Thyroid gland (tissue), 4 donors: ENCODE data around the gene ILKAP. TPM values are rescaled to one million over a fixed set of nuclear protein-coding genes. Genes with fewer than 3 reads are reported as not detected.

Source experiments
- DNase-seq, 2 donors: peaks; one replicate each; pipeline ENCODE4 v3.0.0-alpha.2; 2019
- H3K27ac ChIP-seq, 3 donors: fragments of 200-600 bp; sonication (generic); 1 replicate in 2 of 3; 2 replicates in 1 of 3; pipeline ENCODE4 v1.5.1; 2016 to 2019; ENCODE audit warnings: mild to moderate bottlenecking in 1 of 3, moderate library complexity in 1 of 3
- H3K27me3 ChIP-seq: fragments of 200-600 bp; sonication (generic); one replicate; pipeline ENCODE4 v1.5.1; 2019
- H3K36me3 ChIP-seq, 2 donors: fragments of 200-600 bp; sonication (generic); one replicate each; pipeline ENCODE4 v1.5.1; 2016 to 2019
- H3K4me1 ChIP-seq, 2 donors: fragments of 200-600 bp; sonication (generic); one replicate each; pipeline ENCODE4 v1.5.1; 2017 to 2019
- H3K4me3 ChIP-seq, 3 donors: fragments of 200-600 bp; sonication (generic); replicated peaks in 1 of 3; 1 replicate in 2 of 3; 2 replicates in 1 of 3; pipeline ENCODE4 v1.5.1; 2016; ENCODE audit warnings: mild to moderate bottlenecking in 1 of 3
- H3K9me3 ChIP-seq: fragments of 200-600 bp; sonication (generic); one replicate; pipeline ENCODE4 v1.5.1; 2017
- CTCF ChIP-seq, 6 experiments: fragments of 200-600 bp in 3 of 6; fragments of 450-650 bp in 3 of 6; sonication (generic) in 3 of 6; IDR thresholded peaks; one replicate each; pipeline ENCODE4 v1.5.1; 2016 to 2019; ENCODE audit warnings: antibody characterized with exemption in 6 of 6, mild to moderate bottlenecking in 2 of 6, inconsistent platforms in 1 of 6, moderate library complexity in 1 of 6
- POLR2A ChIP-seq, 2 donors: fragments of 450-650 bp; IDR thresholded peaks; one replicate each; pipeline ENCODE4 v1.6.1; 2017; ENCODE audit warnings: antibody characterized with exemption in 2 of 2, mild to moderate bottlenecking in 2 of 2, moderate library complexity in 1 of 2
- WGBS, 2 donors: methylation state at CpG; one replicate each; pipeline ENCODE4 v1.1.5; 2017; 5-methylcytosine and 5-hydroxymethylcytosine counted together
- intact Hi-C: fragments of 100-400 bp; cut with DNase I; formaldehyde crosslinking; loops from one replicate; pipeline ENCODE4 v1.15.1; 2023
- total RNA-seq, 4 donors: library from RNA; depleted of rRNA; stranded (reverse); fragments of >200 nt; gene quantifications; one replicate each; pipeline ENCODE4 v1.2.3, GENCODE V29; 2016

The ILKAP gene
- total RNA-seq, 4 donors from 2014 or later = 33.4 to 52.0 (median 41.0) TPM

DNA sequence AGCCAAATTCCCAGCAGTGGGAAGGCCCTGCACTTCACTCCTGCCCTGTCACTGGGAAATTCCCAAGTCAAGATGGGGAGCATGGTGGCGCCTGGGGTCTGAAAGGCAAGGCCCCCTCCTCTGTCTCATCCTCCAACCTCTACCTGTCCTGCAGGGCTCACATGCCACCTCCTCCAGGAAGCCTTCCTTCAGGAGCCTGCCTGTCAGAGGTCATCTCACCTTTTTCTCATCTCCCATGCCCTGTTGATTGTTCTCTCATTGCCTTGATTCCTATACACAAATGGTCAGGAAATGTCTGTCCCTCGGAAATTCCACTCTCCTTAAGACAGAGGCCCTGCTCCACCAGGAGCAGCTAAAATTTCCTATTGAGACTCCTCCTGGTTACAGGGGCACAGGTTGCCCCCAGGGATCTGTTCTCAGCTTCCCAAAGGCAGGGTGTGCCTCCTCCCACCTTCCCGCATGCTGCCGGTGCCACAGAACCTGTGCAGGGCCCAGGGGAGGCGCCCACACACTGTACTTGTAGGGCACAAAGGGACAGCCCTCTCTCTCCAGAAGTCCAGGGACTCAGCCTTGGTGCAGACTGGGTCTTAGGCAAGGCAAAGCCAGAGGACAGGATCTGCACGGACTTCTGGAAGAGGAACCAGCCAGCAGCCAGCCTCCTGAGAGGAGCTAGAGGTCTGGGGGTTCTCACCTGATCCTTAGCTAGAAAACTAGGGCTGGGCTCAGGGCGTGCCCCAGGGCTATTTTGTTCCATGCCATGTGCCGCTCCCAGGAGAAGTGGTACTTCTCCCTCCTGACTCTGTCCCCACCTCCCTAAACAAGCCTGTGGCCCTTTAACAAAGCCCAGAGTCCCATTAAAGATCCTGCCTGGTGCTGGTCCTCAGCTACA lies 23.4 kb upstream of the ILKAP start:
- no peaks in the 10 kb centered on the region for H3K27me3 ChIP-seq
- H3K27ac ChIP-seq = no peak overlapping the region
- intact Hi-C loops = no loop called here
- no peaks in the 10 kb centered on the region for H3K9me3 ChIP-seq
- H3K4me3 ChIP-seq = no peak overlapping the region
- TF ChIP-seq POLR2A (IDR thresholded peaks at IDR 0.05) = no peak
- TF ChIP-seq CTCF (IDR thresholded peaks at IDR 0.05) = no peak
- 90 to 94% methylated on average over 2 to 8 of the region's 8 CpGs for WGBS, 2 donors
- no peaks in the 10 kb centered on the region for H3K36me3 ChIP-seq
- H3K4me1 ChIP-seq = peaks cover 9 to 11% of the 10 kb centered on the region in 2 donors
- DNase-seq = no peak

- H3K27me3 ChIP-seq = no peaks in the 10 kb centered on the region
- peaks cover 3 to 6% of the 10 kb centered on the region in 2 donors for H3K4me1 ChIP-seq
- H3K9me3 ChIP-seq = no peaks in the 10 kb centered on the region
- H3K4me3 ChIP-seq = no peak overlapping the region
- peak; percentile 55 to 56 for DNase-seq
- no peak overlapping the region for H3K27ac ChIP-seq
- TF ChIP-seq POLR2A (IDR thresholded peaks at IDR 0.05) = no peak
- WGBS, 2 donors = 80 to 87% methylated on average over 30 to 38 of the region's 38 CpGs
- H3K36me3 ChIP-seq = no peaks in the 10 kb centered on the region
- intact Hi-C loops = no loop called here
Measured at GRCh38 chr2:238225911-238226697, 22.6 kb upstream of the ILKAP start.

DNA sequence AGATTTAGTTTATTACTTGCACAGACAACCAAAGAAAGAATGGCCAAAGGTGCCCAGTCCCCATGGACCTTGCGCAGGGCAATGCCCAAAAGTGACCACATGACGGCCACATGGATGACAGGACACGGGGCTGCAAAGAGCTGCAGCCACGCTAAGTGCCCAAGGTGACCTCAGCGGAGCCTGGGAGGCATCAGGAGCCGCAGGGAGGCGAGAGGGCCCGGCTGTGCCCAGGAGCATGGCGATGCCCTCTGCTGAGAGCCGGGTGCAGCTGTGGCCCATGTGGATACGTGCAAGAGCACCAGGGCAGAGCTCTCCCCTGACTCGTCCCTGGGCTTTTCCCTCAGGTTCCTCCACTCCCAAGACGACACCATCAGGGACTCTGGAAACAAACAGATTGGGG lies 21.6 kb upstream of the ILKAP start:
- 89% methylated on average over 13 of the region's 13 CpGs for WGBS, 2 donors
- TF ChIP-seq POLR2A (IDR thresholded peaks at IDR 0.05) (no peak), CTCF (IDR thresholded peaks at IDR 0.05) (no peak)
- Histone ChIP-seq H3K4me3 (no peak overlapping the region), H3K27ac (no peak overlapping the region), H3K4me1 (peaks cover 0 to 5% of the 10 kb centered on the region in 2 donors), H3K9me3 (no peaks in the 10 kb centered on the region), H3K36me3 (no peaks in the 10 kb centered on the region), H3K27me3 (no peaks in the 10 kb centered on the region)
- DNase-seq = no peak
- intact Hi-C loops = no loop called here

DNA sequence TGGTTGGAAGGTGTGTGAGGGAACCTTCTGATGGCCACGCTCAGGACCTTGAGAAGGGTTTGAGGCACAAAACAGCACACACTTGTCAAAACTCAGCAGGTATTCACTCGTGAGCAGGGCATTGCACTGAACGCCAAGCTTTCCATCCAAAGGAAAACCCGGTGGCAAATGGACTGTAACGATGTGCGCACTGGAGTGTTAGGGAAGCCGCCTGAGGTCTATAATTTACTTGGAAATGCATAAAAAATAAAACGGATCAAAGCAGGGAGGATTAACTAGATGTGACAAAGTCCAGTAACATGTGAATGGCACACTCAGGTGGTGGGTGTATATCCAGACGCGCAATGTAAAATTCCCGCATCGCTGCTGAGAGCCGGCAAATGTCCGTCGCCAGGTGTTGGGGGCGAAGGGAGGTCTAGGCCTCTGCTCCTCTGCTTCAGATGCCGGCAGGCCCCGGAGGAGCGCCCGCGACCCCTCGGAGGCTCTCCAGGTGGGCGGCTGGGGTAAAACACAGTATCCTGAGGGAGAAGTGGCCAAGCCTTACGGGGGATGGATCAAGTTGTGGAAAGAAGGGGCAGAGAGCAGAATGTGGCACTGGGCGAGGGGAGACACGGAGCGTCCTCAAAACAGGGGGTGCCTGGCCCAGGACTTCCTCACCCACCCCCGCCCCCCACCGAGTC lies 21.0 kb upstream of the ILKAP start:
- Histone ChIP-seq H3K4me1 (peaks cover 0 to 5% of the 10 kb centered on the region in 2 donors), H3K9me3 (no peaks in the 10 kb centered on the region), H3K27me3 (no peaks in the 10 kb centered on the region), H3K36me3 (no peaks in the 10 kb centered on the region), H3K27ac (no peak overlapping the region), H3K4me3 (no peak overlapping the region)
- TF ChIP-seq CTCF (IDR thresholded peaks at IDR 0.05) (no peak), POLR2A (IDR thresholded peaks at IDR 0.05) (no peak)
- 92 to 96% methylated on average over 28 to 29 of the region's 29 CpGs for WGBS, 2 donors
- no peak for DNase-seq
- intact Hi-C loops = no loop called here

- TF ChIP-seq CTCF (IDR thresholded peaks at IDR 0.05) (no peak), POLR2A (IDR thresholded peaks at IDR 0.05) (no peak)
- Histone ChIP-seq H3K4me3 (no peak overlapping the region), H3K27me3 (no peaks in the 10 kb centered on the region), H3K27ac (no peak overlapping the region), H3K4me1 (peaks cover 4 to 6% of the 10 kb centered on the region in 2 donors), H3K9me3 (no peaks in the 10 kb centered on the region), H3K36me3 (no peaks in the 10 kb centered on the region)
- intact Hi-C loops = no loop called here
- no peak for DNase-seq
- WGBS, 2 donors = 71 to 88% methylated on average over 10 to 13 of the region's 23 CpGs
Measured at GRCh38 chr2:238220892-238221521, 17.5 kb upstream of the ILKAP start.
